Right lobe of liver (tissue), 6 donors: ENCODE results near the gene NRSN1. TPM values are rescaled to one million over a fixed set of nuclear protein-coding genes. Genes with fewer than 3 reads are reported as not detected.

Experiments used
- ATAC-seq, 4 donors: fragments of 200-7000 bp; cut with Tn5 transposase; one replicate each; pipeline ENCODE4 v1.9.1; 2020; ENCODE audit warnings: mild to moderate bottlenecking in 4 of 4, moderate library complexity in 4 of 4
- DNase-seq, 3 donors: peaks; one replicate each; pipeline ENCODE4 v3.0.0-alpha.2; 2020
- H3K27ac ChIP-seq, 3 donors: fragments of 200-600 bp; one replicate each; pipeline ENCODE4 v1.8.0; 2022
- H3K27me3 ChIP-seq, 2 donors: fragments of 200-600 bp; one replicate each; pipeline ENCODE4 v1.8.0; 2022
- H3K36me3 ChIP-seq, 4 donors: fragments of 200-600 bp; sonication (generic) in 1 of 4; one replicate each; pipeline versions ENCODE4 v1.5.1 to v1.8.0; 2017 to 2022; ENCODE audit warnings: control low read depth in 1 of 4
- H3K4me1 ChIP-seq, 4 donors: fragments of 200-600 bp; sonication (generic) in 1 of 4; one replicate each; pipeline versions ENCODE4 v1.5.1 to v1.8.0; 2017 to 2022; ENCODE audit warnings: control low read depth in 1 of 4
- H3K4me3 ChIP-seq, 3 donors: fragments of 200-600 bp; one replicate each; pipeline ENCODE4 v1.8.0; 2022
- H3K9me3 ChIP-seq, 4 donors: fragments of 200-600 bp; sonication (generic) in 1 of 4; one replicate each; pipeline versions ENCODE4 v1.5.1 to v1.8.0; 2017 to 2022; ENCODE audit warnings: control low read depth in 1 of 4
- CTCF ChIP-seq, 4 donors: fragments of 200-600 bp in 3 of 4; fragments of 450-650 bp in 1 of 4; IDR thresholded peaks; one replicate each; pipeline versions ENCODE4 v1.5.1 to v1.8.0; 2016 to 2022; ENCODE audit warnings: antibody characterized with exemption in 4 of 4, mild to moderate bottlenecking in 2 of 4
- POLR2A ChIP-seq: fragments of 450-650 bp; IDR thresholded peaks from one replicate; pipeline ENCODE4 v1.6.1; 2017; ENCODE audit warnings: antibody characterized with exemption, mild to moderate bottlenecking
- WGBS: methylation state at CpG from one replicate; pipeline ENCODE4 v1.1.6; 2018; ENCODE audit warnings: low coverage, low lambda C conversion rate; ENCODE audit not compliant: insufficient coverage; ENCODE audit errors: missing lambda C conversion rate; 5-methylcytosine and 5-hydroxymethylcytosine counted together
- intact Hi-C, 2 donors: fragments of 100-400 bp; cut with DNase I; formaldehyde crosslinking; loops; one replicate each; pipeline versions ENCODE4 v1.11.2 to v1.14.1; 2022
- small RNA-seq, 2 experiments: library from RNA; depleted of rRNA; stranded (forward); fragments of <200 nt; gene quantifications; one replicate each; pipeline ENCODE3, GENCODE V24; 2016
- total RNA-seq, 6 experiments: library from RNA; depleted of rRNA in 2 of 6; stranded (reverse); fragments of >200 nt in 2 of 6; fragmentation: NEBNext Ultra II Directional in 3 of 6; extraction: Animal tissue kit (Norgen Biotek cat#: 25700) in 3 of 6; gene quantifications; one replicate each; pipeline versions ENCODE4 v1.1.0 to v1.2.4, GENCODE V29; 2016 to 2023
- donor health status: DM: no; HTN: yes; CAD: no.
- donor health status: DM: no; HTN: no; CAD: no.
- donor health status: DM: no; HTN: no; CAD: no.
- donor health status: DM: no; HTN: yes; CAD: no.
- donor health status: DM: no; HTN: yes; CAD: no.

NRSN1 gene
- total RNA-seq, 6 experiments from 2014 or later: not detected

GRCh38 chr6:24194978-24195700 is 69.1 kb downstream of the NRSN1 start:
- no peaks in the 10 kb centered on the region for H3K9me3 ChIP-seq
- no peaks in the 10 kb centered on the region for H3K36me3 ChIP-seq
- ATAC-seq: no peak

GRCh38 chr6:24195836-24196597 is 70.0 kb downstream of the NRSN1 start:
- intact Hi-C loops: no loop called here
- Histone ChIP-seq H3K4me1 (no peaks in the 10 kb centered on the region), H3K27me3 (no peaks in the 10 kb centered on the region), H3K9me3 (no peaks in the 10 kb centered on the region), H3K36me3 (no peaks in the 10 kb centered on the region), H3K27ac (no peak overlapping the region), H3K4me3 (no peak overlapping the region)
- ATAC-seq: no peak
- no peak for DNase-seq
- WGBS: 50% methylated on average over 1 of the region's 3 CpGs
- TF ChIP-seq POLR2A: no peak
- TF ChIP-seq CTCF (IDR thresholded peaks at IDR 0.05): no peak

More at GRCh38 chr6:24194978-24195700, 69.1 kb downstream of the NRSN1 start:
- intact Hi-C loops: no loop called here
- H3K27ac ChIP-seq: no peak overlapping the region
- no peak overlapping the region for H3K4me3 ChIP-seq
- no peaks in the 10 kb centered on the region for H3K4me1 ChIP-seq
- DNase-seq: no peak
- 100% methylated on average over 1 of the region's 2 CpGs for WGBS
- H3K27me3 ChIP-seq: no peaks in the 10 kb centered on the region
- no peak for TF ChIP-seq POLR2A
- TF ChIP-seq CTCF (IDR thresholded peaks at IDR 0.05): no peak

Small RNA genes within 50 kb of the gene (small RNA-seq; reads per million reads assigned to genes)
- 0 reads per million in 2 experiments for gene RF00218

Other genes starting within 250 kb of the NRSN1 start
- gene DCDC2, start 231.8 kb downstream of the NRSN1 start, total RNA-seq: 1 to 10 TPM in 3 of 6 experiments, under 1 TPM in 3; 0.68 to 3.8 (median 0.92) TPM